Caco-2 (cell line): ENCODE results near the gene PROKR2. TPM values are rescaled to one million over a fixed set of nuclear protein-coding genes. Genes with fewer than 3 reads are reported as not detected.

ENCODE experiments used
- BruUV-seq: library from RNA; stranded (reverse); fragments of 400-500 nt; replicated peaks from 2 replicates; lab custom pipeline; 2021; lab: Mats Ljungman, UMichigan
- CTCF ChIA-PET: fragments of 300-600 bp; sonication (Branson Sonifier 250); formaldehyde crosslinking; loops from one replicate; lab custom pipeline; 2022; ENCODE audit warnings: antibody characterized with exemption; lab: Charles Lee
- POLR2A ChIA-PET: fragments of 300-600 bp; sonication (Branson Sonifier 250); formaldehyde crosslinking; loops from one replicate; lab custom pipeline; 2022; ENCODE audit warnings: antibody characterized with exemption; lab: Charles Lee
- DNase-seq, 2 experiments: peaks; one replicate each; pipeline versions ENCODE4 v3.0.0 to v3.0.0-alpha.2; 2020 to 2022
- H3K27me3 ChIP-seq: replicated peaks from 2 replicates; pipeline ENCODE4 v1.6.0; 2011; ENCODE audit warnings: low read length; ENCODE audit not compliant: control insufficient read depth, insufficient read depth
- H3K36me3 ChIP-seq: 2 replicates; pipeline ENCODE4 v1.5.1; 2011; ENCODE audit warnings: low read length; ENCODE audit not compliant: control insufficient read depth, insufficient read depth
- H3K4me1 ChIP-seq: fragments of 250-450 bp; sonication (Bioruptor Pico); 2 replicates; pipeline ENCODE4 v1.5.1; 2020; ENCODE audit warnings: mild to moderate bottlenecking
- H3K4me3 ChIP-seq: 2 replicates; pipeline ENCODE4 v1.5.1; 2011; ENCODE audit warnings: low read depth, mild to moderate bottlenecking, control low read depth, low read length
- H3K9me3 ChIP-seq: fragments of 250-450 bp; sonication (Bioruptor Pico); 2 replicates; pipeline ENCODE4 v1.5.1; 2020; ENCODE audit warnings: mild to moderate bottlenecking, moderate library complexity
- H3K27ac Mint-ChIP-seq: one replicate; pipeline ENCODE4 v1.8.0; 2022; ENCODE audit warnings: mixed read lengths; ENCODE audit not compliant: unreplicated experiment
- H3K27me3 Mint-ChIP-seq: one replicate; pipeline ENCODE4 v1.8.0; 2022; ENCODE audit warnings: mixed read lengths; ENCODE audit not compliant: insufficient read depth, unreplicated experiment
- H3K36me3 Mint-ChIP-seq: one replicate; pipeline ENCODE4 v1.8.0; 2022; ENCODE audit warnings: mild to moderate bottlenecking, mixed read lengths; ENCODE audit not compliant: insufficient read depth, unreplicated experiment
- H3K4me1 Mint-ChIP-seq: one replicate; pipeline ENCODE4 v1.8.0; 2022; ENCODE audit warnings: low read depth, mixed read lengths; ENCODE audit not compliant: unreplicated experiment
- H3K4me3 Mint-ChIP-seq: one replicate; pipeline ENCODE4 v1.8.0; 2022; ENCODE audit warnings: mild to moderate bottlenecking, moderate library complexity, mixed read lengths; ENCODE audit not compliant: unreplicated experiment
- H3K9me3 Mint-ChIP-seq: one replicate; pipeline ENCODE4 v1.8.0; 2022; ENCODE audit warnings: mixed read lengths; ENCODE audit not compliant: unreplicated experiment
- intact Hi-C: fragments of 100-400 bp; cut with micrococcal nuclease; formaldehyde crosslinking; loops from one replicate; pipeline ENCODE4 v1.10.0; 2022; ENCODE audit not compliant: unreplicated experiment
- total RNA-seq: library from RNA; stranded (reverse); gene quantifications from 2 replicates; pipeline ENCODE4 v1.2.3, GENCODE V29; 2022
- TF ChIP-seq, protein P1 (sequence below), 2 experiments: fragments of 200-600 bp in 1 of 2; IDR thresholded peaks; 1 replicate in 1 of 2; 2 replicates in 1 of 2; pipeline versions ENCODE4 v1.5.1 to v1.8.0; 2011 to 2022; ENCODE audit warnings: antibody characterized with exemption in 1 of 2, control low read depth in 1 of 2, inconsistent platforms in 1 of 2, low read depth in 1 of 2, low read length in 1 of 2, mild to moderate bottlenecking in 1 of 2, moderate library complexity in 1 of 2; ENCODE audit not compliant: insufficient read depth in 1 of 2, severe bottlenecking in 1 of 2, unreplicated experiment in 1 of 2

The PROKR2 gene
- total RNA-seq, 1 experiment from 2014 or later: not detected

- TF ChIP-seq, protein P1, sequence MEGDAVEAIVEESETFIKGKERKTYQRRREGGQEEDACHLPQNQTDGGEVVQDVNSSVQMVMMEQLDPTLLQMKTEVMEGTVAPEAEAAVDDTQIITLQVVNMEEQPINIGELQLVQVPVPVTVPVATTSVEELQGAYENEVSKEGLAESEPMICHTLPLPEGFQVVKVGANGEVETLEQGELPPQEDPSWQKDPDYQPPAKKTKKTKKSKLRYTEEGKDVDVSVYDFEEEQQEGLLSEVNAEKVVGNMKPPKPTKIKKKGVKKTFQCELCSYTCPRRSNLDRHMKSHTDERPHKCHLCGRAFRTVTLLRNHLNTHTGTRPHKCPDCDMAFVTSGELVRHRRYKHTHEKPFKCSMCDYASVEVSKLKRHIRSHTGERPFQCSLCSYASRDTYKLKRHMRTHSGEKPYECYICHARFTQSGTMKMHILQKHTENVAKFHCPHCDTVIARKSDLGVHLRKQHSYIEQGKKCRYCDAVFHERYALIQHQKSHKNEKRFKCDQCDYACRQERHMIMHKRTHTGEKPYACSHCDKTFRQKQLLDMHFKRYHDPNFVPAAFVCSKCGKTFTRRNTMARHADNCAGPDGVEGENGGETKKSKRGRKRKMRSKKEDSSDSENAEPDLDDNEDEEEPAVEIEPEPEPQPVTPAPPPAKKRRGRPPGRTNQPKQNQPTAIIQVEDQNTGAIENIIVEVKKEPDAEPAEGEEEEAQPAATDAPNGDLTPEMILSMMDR (IDR thresholded peaks at IDR 0.05; ENCODE audit: insufficient read depth in 1 of 2, low read depth in 1 of 2, low read length in 1 of 2, severe bottlenecking in 1 of 2, unreplicated experiment in 1 of 2): no peak
- Histone ChIP-seq H3K9me3 (no peaks in the 10 kb centered on the region), H3K27me3 (peaks cover 1% of the 10 kb centered on the region; the same call in 1 of the 2 replicates), H3K36me3 (no peaks in the 10 kb centered on the region), H3K4me3 (no peak overlapping the region), H3K4me1 (no peaks in the 10 kb centered on the region)
- Mint-ChIP-seq H3K36me3 (no peaks in the 10 kb centered on the region), H3K4me3 (no peak overlapping the region), H3K27ac (no peak overlapping the region), H3K4me1 (no peaks in the 10 kb centered on the region), H3K27me3 (peaks cover 31% of the 10 kb centered on the region), H3K9me3 (no peaks in the 10 kb centered on the region)
- intact Hi-C loops: no loop called here
- DNase-seq: no peak
- ChIA-PET POLR2A (no interaction called here), CTCF (no interaction called here)
- BruUV-seq: no TSS peak
Observed at GRCh38 chr20:5267092-5267491, 49.7 kb downstream of the PROKR2 start.

Other genes with a start within 250 kb of the PROKR2 start
- gene TMEM230, start 203.9 kb downstream of the PROKR2 start, total RNA-seq: 120 and 129 TPM in 2 replicates
- gene PCNA, start 197.0 kb downstream of the PROKR2 start, total RNA-seq: 233 and 258 TPM in 2 replicates
- 46.7 and 53.8 TPM in 2 replicates for gene CDS2, start 189.9 kb downstream of the PROKR2 start, total RNA-seq